Osteoblast (primary cell): Measurements from ENCODE around the gene EML5. TPM values are rescaled to one million over a fixed set of nuclear protein-coding genes. Genes with fewer than 3 reads are reported as not detected.

Experiments
- DNase-seq: peaks from one replicate; pipeline ENCODE4 v3.0.0; 2011; ENCODE audit warnings: low spot score, mixed read lengths; ENCODE audit not compliant: insufficient read length; ENCODE audit errors: missing footprints
- H2AFZ ChIP-seq: 2 replicates; pipeline ENCODE4 v1.6.0; 2011; ENCODE audit warnings: mild to moderate bottlenecking, low read length
- H3K27ac ChIP-seq: 2 replicates; pipeline ENCODE4 v1.5.1; 2011; ENCODE audit warnings: mild to moderate bottlenecking, low read depth, low read length, moderate library complexity
- H3K27me3 ChIP-seq: 2 replicates; pipeline ENCODE4 v1.6.0; 2012; ENCODE audit warnings: mild to moderate bottlenecking, control low read depth, inconsistent platforms, low read length, moderate library complexity; ENCODE audit not compliant: insufficient read depth
- H3K36me3 ChIP-seq: 2 replicates; pipeline ENCODE4 v1.5.1; 2011; ENCODE audit warnings: mild to moderate bottlenecking, low read length, control low read depth, moderate library complexity; ENCODE audit not compliant: insufficient read depth
- H3K4me1 ChIP-seq: 2 replicates; pipeline ENCODE4 v1.5.1; 2011; ENCODE audit warnings: mild to moderate bottlenecking, low read length, control low read depth, moderate library complexity; ENCODE audit not compliant: insufficient read depth
- H3K4me2 ChIP-seq: 2 replicates; pipeline ENCODE4 v1.6.0; 2011; ENCODE audit warnings: mild to moderate bottlenecking, low read length; ENCODE audit not compliant: insufficient read depth
- H3K4me3 ChIP-seq: fragments of 200-600 bp; sonication (generic); 3 replicates; pipeline ENCODE4 v1.5.1; 2012; ENCODE audit warnings: mild to moderate bottlenecking, low read length, inconsistent platforms; ENCODE audit not compliant: insufficient read depth
- H3K79me2 ChIP-seq: 2 replicates; pipeline ENCODE4 v1.6.0; 2012; ENCODE audit warnings: mild to moderate bottlenecking, low read length, control low read depth, inconsistent platforms; ENCODE audit not compliant: insufficient read depth
- H3K9me3 ChIP-seq: 2 replicates; pipeline ENCODE4 v1.5.1; 2011; ENCODE audit warnings: low read depth, low read length, control low read depth
- H4K20me1 ChIP-seq: 2 replicates; pipeline ENCODE4 v1.6.0; 2012; ENCODE audit warnings: mild to moderate bottlenecking, low read length, control low read depth; ENCODE audit not compliant: insufficient read depth
- total RNA-seq: library from RNA; depleted of rRNA; stranded (reverse); fragments of >200 nt; gene quantifications from 2 replicates; pipeline ENCODE4 v1.2.3, GENCODE V29; 2012
- TF ChIP-seq, protein P1 (sequence below): IDR thresholded peaks from 2 replicates; pipeline ENCODE4 v1.5.1; 2011; ENCODE audit warnings: mild to moderate bottlenecking, low read depth, low read length, moderate library complexity; ENCODE audit errors: extremely low read depth

The EML5 gene
- total RNA-seq, 1 donor, result under 0.01 TPM

DNA sequence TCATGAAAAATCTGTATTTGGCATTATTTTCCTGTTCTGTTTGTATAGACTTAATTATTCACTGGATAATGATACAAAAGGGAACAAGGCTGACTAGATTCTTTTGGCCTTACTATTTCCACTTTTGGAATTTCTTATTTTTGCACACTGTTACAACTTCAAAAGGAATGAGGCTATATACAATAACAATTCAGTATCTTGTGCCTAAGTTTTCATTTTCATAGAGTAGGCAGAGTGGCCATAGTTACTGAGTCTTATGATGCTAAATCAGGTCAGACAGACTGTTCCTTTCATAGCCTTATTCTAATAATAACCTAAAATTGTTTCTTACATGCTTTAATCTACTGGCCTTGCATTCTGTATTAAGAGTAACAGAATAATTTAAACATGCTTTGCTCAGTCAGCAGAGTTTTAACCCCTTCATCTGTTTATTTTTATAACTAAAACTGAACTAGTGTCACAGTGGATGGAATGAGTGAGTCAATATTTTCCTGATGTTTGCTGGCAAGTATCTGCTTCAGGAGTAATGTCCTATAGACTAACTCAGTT is 42.2 kb upstream of the EML5 start:
- TF ChIP-seq, protein P1, sequence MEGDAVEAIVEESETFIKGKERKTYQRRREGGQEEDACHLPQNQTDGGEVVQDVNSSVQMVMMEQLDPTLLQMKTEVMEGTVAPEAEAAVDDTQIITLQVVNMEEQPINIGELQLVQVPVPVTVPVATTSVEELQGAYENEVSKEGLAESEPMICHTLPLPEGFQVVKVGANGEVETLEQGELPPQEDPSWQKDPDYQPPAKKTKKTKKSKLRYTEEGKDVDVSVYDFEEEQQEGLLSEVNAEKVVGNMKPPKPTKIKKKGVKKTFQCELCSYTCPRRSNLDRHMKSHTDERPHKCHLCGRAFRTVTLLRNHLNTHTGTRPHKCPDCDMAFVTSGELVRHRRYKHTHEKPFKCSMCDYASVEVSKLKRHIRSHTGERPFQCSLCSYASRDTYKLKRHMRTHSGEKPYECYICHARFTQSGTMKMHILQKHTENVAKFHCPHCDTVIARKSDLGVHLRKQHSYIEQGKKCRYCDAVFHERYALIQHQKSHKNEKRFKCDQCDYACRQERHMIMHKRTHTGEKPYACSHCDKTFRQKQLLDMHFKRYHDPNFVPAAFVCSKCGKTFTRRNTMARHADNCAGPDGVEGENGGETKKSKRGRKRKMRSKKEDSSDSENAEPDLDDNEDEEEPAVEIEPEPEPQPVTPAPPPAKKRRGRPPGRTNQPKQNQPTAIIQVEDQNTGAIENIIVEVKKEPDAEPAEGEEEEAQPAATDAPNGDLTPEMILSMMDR, result no peak
- H3K4me1 ChIP-seq, result peaks cover 41% of the 10 kb centered on the region
- H3K4me3 ChIP-seq, result no peak overlapping the region
- H3K9me3 ChIP-seq, result no peaks in the 10 kb centered on the region
- peak overlapping the region; percentile 54 for H3K4me2 ChIP-seq
- H2AFZ ChIP-seq, result no peak overlapping the region
- peaks cover 3% of the 10 kb centered on the region for H3K36me3 ChIP-seq
- peak; percentile 46 for DNase-seq
- H3K27me3 ChIP-seq, result no peaks in the 10 kb centered on the region
- H4K20me1 ChIP-seq, result no peaks in the 10 kb centered on the region
- H3K79me2 ChIP-seq, result peaks cover 60% of the 10 kb centered on the region
- H3K27ac ChIP-seq, result peak overlapping the region; percentile 75

DNA sequence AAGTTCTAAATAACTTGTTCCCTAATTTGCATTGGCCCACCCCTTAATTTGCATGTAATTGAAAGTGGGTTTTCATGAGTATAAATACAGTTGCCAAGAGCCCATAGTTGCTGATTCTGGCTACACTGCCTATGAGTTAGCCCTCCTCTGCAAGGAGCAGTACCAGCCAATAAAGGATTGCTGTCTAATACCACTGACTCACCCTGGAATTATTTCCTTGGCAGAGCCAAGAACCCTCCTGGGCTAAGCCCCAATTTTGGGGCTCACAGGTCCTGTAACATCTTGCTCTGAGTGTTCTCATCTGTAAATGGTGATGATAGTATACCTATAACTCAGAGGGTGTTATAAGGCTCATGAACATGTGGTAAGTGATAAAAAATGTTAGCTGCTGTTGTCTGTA is 38.5 kb upstream of the EML5 start:
- no peak overlapping the region for H2AFZ ChIP-seq
- H4K20me1 ChIP-seq, result no peaks in the 10 kb centered on the region
- peaks cover 73% of the 10 kb centered on the region for H3K79me2 ChIP-seq
- peak overlapping the region; percentile 17 for H3K27ac ChIP-seq
- H3K27me3 ChIP-seq, result no peaks in the 10 kb centered on the region
- H3K9me3 ChIP-seq, result no peaks in the 10 kb centered on the region
- no peaks in the 10 kb centered on the region for H3K36me3 ChIP-seq
- no peak overlapping the region for H3K4me3 ChIP-seq
- DNase-seq, result peak; percentile 75
- TF ChIP-seq, protein P1, result no peak
- peaks cover 44% of the 10 kb centered on the region for H3K4me1 ChIP-seq
- no peak overlapping the region for H3K4me2 ChIP-seq

DNA sequence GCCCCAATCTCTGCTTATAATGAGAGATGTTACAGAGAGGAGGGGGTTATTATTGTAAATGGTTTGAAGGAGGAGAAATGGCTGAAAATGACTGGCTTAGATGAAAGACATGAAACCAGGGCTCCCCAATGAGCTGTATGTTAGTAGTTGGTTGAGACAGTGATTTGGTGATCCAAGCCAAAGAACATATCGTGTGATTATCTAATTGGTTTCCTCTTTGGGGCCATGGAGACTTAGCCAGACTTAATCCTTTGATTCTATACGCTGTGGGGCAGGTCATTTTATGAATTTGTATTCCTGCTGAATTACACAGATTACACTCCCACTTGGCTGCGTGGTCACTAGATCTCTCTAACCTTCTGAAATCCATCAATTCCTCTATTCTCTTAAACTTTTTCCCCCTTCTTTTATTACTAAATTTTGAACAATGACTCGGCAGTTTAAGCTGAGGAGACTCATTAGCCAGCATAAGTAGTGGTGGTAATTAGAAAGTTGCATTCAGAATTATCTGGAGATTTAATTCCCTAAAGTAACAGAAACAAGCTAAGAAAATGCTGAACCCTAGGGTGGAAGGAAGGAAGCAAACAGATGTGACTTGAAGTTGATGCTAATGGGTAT is 37.0 kb upstream of the EML5 start:
- Histone ChIP-seq H3K79me2 (peaks cover 83% of the 10 kb centered on the region), H3K4me1 (peaks cover 36% of the 10 kb centered on the region)

DNA sequence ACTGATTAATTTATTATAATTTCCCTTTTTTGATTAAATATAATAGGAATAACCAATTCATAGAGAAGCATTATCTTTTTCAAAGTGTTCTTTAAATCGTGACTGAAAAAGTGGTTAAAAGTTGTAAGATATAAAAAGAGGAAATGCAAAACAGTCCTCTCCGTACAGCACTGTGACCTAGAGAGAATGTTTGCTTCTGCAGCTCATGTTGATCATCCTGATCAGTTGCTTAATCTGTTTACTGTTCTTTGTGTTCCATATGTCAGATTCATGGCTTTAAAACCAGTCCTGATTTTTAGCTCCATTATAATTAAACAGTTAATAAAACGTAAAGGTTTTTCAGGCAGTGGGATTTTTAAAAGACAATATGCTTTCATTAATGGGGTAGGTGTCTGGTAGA is 36.4 kb upstream of the EML5 start:
- Histone ChIP-seq H3K27ac (no peak overlapping the region), H3K4me3 (no peak overlapping the region), H3K9me3 (no peaks in the 10 kb centered on the region), H3K36me3 (no peaks in the 10 kb centered on the region), H3K27me3 (no peaks in the 10 kb centered on the region), H3K4me2 (no peak overlapping the region), H3K4me1 (peaks cover 30% of the 10 kb centered on the region), H3K79me2 (peaks cover 81% of the 10 kb centered on the region), H2AFZ (no peak overlapping the region), H4K20me1 (no peaks in the 10 kb centered on the region)
- DNase-seq, result no peak
- TF ChIP-seq, protein P1, result no peak

More for the DNA sequence above, 37.0 kb upstream of the EML5 start:
- Histone ChIP-seq H3K27me3 (no peaks in the 10 kb centered on the region), H2AFZ (no peak overlapping the region), H3K4me3 (no peak overlapping the region), H3K9me3 (no peaks in the 10 kb centered on the region), H3K27ac (no peak overlapping the region), H3K36me3 (no peaks in the 10 kb centered on the region), H4K20me1 (no peaks in the 10 kb centered on the region), H3K4me2 (no peak overlapping the region)
- TF ChIP-seq, protein P1, result no peak
- peak; percentile 57 for DNase-seq
